Endothelial cell (in vitro differentiated cells): ENCODE results near the gene EED. TPM values are rescaled to one million over a fixed set of nuclear protein-coding genes. Genes with fewer than 3 reads are reported as not detected.

Experiments used
- DNase-seq: peaks from one replicate; pipeline ENCODE4 v3.0.0; 2021; ENCODE audit warnings: low spot score
- H3K27ac Mint-ChIP-seq: one replicate; pipeline ENCODE4 v1.8.0; 2021; ENCODE audit warnings: mixed read lengths, inconsistent platforms; ENCODE audit not compliant: unreplicated experiment
- H3K27me3 Mint-ChIP-seq: one replicate; pipeline ENCODE4 v1.8.0; 2021; ENCODE audit warnings: mild to moderate bottlenecking, moderate library complexity, mixed read lengths, inconsistent platforms; ENCODE audit not compliant: unreplicated experiment
- H3K36me3 Mint-ChIP-seq: one replicate; pipeline ENCODE4 v1.8.0; 2021; ENCODE audit warnings: mild to moderate bottlenecking, low read depth, mixed read lengths, inconsistent platforms; ENCODE audit not compliant: unreplicated experiment
- H3K4me1 Mint-ChIP-seq: one replicate; pipeline ENCODE4 v1.8.0; 2021; ENCODE audit warnings: mild to moderate bottlenecking, mixed read lengths, inconsistent platforms; ENCODE audit not compliant: unreplicated experiment
- H3K4me3 Mint-ChIP-seq: one replicate; pipeline ENCODE4 v1.8.0; 2021; ENCODE audit warnings: mild to moderate bottlenecking, mixed read lengths, inconsistent platforms; ENCODE audit not compliant: unreplicated experiment
- H3K9me3 Mint-ChIP-seq: one replicate; pipeline ENCODE4 v1.8.0; 2021; ENCODE audit warnings: mixed read lengths, inconsistent platforms; ENCODE audit not compliant: unreplicated experiment
- CTCF ChIP-seq: fragments of 200-600 bp; sonication (generic); IDR thresholded peaks from one replicate; pipeline ENCODE4 v1.5.0; 2021; ENCODE audit warnings: antibody characterized with exemption; ENCODE audit not compliant: unreplicated experiment
- total RNA-seq: library from RNA; stranded (reverse); fragmentation: NEBNext Ultra II Directional; extraction: Animal tissue kit (Norgen Biotek cat#: 25700); gene quantifications from one replicate; pipeline ENCODE4 v1.2.1, GENCODE V29; 2021; ENCODE audit not compliant: unreplicated experiment

The EED gene
- total RNA-seq, 1 donor from 2014 or later, result 18.5 TPM

- DNase-seq, result no peak
- no peaks in the 10 kb centered on the region for H3K36me3 Mint-ChIP-seq
- no peak overlapping the region for H3K27ac Mint-ChIP-seq
- H3K4me1 Mint-ChIP-seq, result no peaks in the 10 kb centered on the region
- H3K9me3 Mint-ChIP-seq, result no peaks in the 10 kb centered on the region
- no peak for TF ChIP-seq CTCF
- H3K4me3 Mint-ChIP-seq, result no peak overlapping the region
- no peaks in the 10 kb centered on the region for H3K27me3 Mint-ChIP-seq
Measured at GRCh38 chr11:86204356-86204755, 40.2 kb upstream of the EED start.

GRCh38 chr11:86205421-86206336, 38.9 kb upstream of the EED start:
- Mint-ChIP-seq H3K9me3 (no peaks in the 10 kb centered on the region), H3K36me3 (no peaks in the 10 kb centered on the region), H3K27me3 (no peaks in the 10 kb centered on the region), H3K4me3 (no peak overlapping the region), H3K4me1 (no peaks in the 10 kb centered on the region), H3K27ac (no peak overlapping the region)
- TF ChIP-seq CTCF, result no peak
- no peak for DNase-seq

- no peak overlapping the region for H3K27ac Mint-ChIP-seq
- TF ChIP-seq CTCF, result no peak
- H3K36me3 Mint-ChIP-seq, result no peaks in the 10 kb centered on the region
- no peaks in the 10 kb centered on the region for H3K9me3 Mint-ChIP-seq
- DNase-seq, result no peak
- H3K4me1 Mint-ChIP-seq, result no peaks in the 10 kb centered on the region
- H3K27me3 Mint-ChIP-seq, result no peaks in the 10 kb centered on the region
- H3K4me3 Mint-ChIP-seq, result no peak overlapping the region
Measured at GRCh38 chr11:86206337-86206695, 38.2 kb upstream of the EED start.

GRCh38 chr11:86207413-86207812, 37.1 kb upstream of the EED start:
- no peak overlapping the region for H3K27ac Mint-ChIP-seq
- no peak for DNase-seq
- H3K4me1 Mint-ChIP-seq, result no peaks in the 10 kb centered on the region
- H3K4me3 Mint-ChIP-seq, result no peak overlapping the region
- H3K27me3 Mint-ChIP-seq, result no peaks in the 10 kb centered on the region
- no peak for TF ChIP-seq CTCF
- H3K36me3 Mint-ChIP-seq, result no peaks in the 10 kb centered on the region
- no peaks in the 10 kb centered on the region for H3K9me3 Mint-ChIP-seq

GRCh38 chr11:86208572-86208971, 36.0 kb upstream of the EED start:
- Mint-ChIP-seq H3K4me3 (no peak overlapping the region), H3K27me3 (no peaks in the 10 kb centered on the region), H3K27ac (no peak overlapping the region), H3K4me1 (no peaks in the 10 kb centered on the region), H3K9me3 (no peaks in the 10 kb centered on the region), H3K36me3 (no peaks in the 10 kb centered on the region)
- DNase-seq, result no peak
- no peak for TF ChIP-seq CTCF
